ENCODE measurements around the gene PHACTR1.

Gene PHACTR1

DNA sequence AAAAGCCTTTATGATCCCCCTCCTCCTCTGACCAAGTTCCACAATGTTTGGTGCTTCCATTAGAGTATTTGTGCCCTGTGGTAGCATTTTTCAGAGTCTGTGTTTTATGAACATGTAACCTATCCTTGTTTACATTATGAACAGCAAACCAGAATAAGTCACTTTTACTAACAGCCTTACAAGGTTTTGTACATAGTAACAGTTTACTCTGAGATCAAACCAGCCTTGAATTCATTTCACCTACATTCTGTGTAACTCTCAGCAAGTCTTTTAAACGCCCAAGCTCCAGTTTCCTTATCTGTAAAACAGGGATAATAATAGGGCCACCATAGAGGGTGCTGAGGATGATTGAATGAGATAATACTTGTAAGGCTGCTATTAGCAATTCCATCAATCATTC, 175.0 kb downstream of the PHACTR1 start:
- Histone ChIP-seq H3K27ac (no peak overlapping the region), H3K4me1 (ENCODE audit: control insufficient read depth in 1 of 2, insufficient read depth in 1 of 2, low read depth in 1 of 2, low read length in 1 of 2) (no peaks in the 10 kb centered on the region), H3K9me3 (peaks cover 4% of the 10 kb centered on the region), H3K36me3 (no peaks in the 10 kb centered on the region), H3K4me3 (ENCODE audit: low read depth in 1 of 2, low read length in 1 of 2) (no peak overlapping the region), H3K27me3 (no peaks in the 10 kb centered on the region)
- TF ChIP-seq, protein P1, sequence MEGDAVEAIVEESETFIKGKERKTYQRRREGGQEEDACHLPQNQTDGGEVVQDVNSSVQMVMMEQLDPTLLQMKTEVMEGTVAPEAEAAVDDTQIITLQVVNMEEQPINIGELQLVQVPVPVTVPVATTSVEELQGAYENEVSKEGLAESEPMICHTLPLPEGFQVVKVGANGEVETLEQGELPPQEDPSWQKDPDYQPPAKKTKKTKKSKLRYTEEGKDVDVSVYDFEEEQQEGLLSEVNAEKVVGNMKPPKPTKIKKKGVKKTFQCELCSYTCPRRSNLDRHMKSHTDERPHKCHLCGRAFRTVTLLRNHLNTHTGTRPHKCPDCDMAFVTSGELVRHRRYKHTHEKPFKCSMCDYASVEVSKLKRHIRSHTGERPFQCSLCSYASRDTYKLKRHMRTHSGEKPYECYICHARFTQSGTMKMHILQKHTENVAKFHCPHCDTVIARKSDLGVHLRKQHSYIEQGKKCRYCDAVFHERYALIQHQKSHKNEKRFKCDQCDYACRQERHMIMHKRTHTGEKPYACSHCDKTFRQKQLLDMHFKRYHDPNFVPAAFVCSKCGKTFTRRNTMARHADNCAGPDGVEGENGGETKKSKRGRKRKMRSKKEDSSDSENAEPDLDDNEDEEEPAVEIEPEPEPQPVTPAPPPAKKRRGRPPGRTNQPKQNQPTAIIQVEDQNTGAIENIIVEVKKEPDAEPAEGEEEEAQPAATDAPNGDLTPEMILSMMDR (IDR thresholded peaks at IDR 0.05), result no peak

DNA sequence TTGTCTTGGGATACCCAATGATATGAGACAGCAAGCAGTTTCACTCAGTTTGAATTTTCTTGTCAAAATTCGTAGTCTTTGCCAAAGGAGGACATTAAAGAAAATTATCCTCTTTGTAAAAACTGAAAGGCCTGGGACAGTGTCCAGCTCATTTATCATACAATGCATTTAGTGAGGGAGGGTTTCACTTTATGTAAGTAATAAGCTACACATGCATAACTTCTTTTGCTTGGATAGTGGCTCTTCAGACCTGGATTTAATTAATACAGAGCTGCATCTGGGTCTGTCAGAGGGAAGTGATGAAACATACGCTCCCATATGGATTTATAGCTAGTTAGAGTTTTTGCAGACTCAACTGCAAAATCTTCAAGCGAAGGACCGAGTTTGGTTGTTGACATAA, 175.6 kb downstream of the PHACTR1 start:
- Histone ChIP-seq H3K27me3 (no peaks in the 10 kb centered on the region), H3K27ac (no peak overlapping the region), H3K9me3 (peaks cover 4% of the 10 kb centered on the region), H3K4me1 (ENCODE audit: control insufficient read depth in 1 of 2, insufficient read depth in 1 of 2, low read depth in 1 of 2, low read length in 1 of 2) (no peaks in the 10 kb centered on the region), H3K36me3 (no peaks in the 10 kb centered on the region), H3K4me3 (ENCODE audit: low read depth in 1 of 2, low read length in 1 of 2) (no peak overlapping the region)
- TF ChIP-seq, protein P1 (IDR thresholded peaks at IDR 0.05), result no peak

DNA sequence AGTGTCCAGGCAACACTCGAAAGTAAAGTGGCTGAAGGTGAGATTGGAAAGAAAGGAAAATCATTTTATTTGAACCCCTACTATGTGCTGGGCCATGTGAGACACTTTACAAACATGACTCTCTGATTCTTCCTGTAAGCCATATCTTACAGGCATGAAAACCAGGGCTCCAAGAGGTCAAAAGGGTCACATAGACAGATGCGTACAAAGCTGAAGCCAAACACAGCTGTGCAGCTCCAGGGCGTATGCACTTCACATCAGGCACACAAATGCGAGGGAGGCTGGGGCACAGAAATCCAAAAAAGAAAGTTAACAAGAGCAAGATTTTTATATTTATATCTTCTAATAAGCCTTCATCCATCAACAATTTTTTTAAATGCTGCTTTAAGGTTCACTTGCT, 176.5 kb downstream of the PHACTR1 start:
- TF ChIP-seq, protein P1 (IDR thresholded peaks at IDR 0.05), result no peak
- H3K9me3 ChIP-seq, result peaks cover 4% of the 10 kb centered on the region
- no peak overlapping the region for H3K27ac ChIP-seq

DNA sequence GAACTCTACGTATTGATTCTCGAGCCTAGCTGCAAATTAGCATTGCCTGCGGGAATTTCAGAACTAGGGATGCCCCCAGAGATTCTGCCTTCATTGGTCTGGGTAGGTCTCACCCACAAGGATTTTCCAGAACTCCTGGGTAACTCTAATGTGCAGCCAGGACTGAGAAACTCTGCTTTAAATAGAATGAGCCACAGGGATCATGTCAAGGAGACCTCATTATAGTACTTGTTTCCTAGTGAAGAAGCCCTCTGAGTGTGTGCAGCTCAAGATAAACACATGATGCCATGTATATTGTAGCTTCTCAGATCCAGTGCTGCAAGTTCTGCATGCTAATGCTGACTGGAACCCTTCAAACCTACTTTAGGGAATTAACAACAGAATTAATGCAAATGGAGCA, 179.2 kb downstream of the PHACTR1 start:
- H3K4me1 ChIP-seq (ENCODE audit: control insufficient read depth in 1 of 2, insufficient read depth in 1 of 2, low read depth in 1 of 2, low read length in 1 of 2), result no peaks in the 10 kb centered on the region
- TF ChIP-seq, protein P1 (IDR thresholded peaks at IDR 0.05), result no peak
- no peak overlapping the region for H3K4me3 ChIP-seq (ENCODE audit: low read depth in 1 of 2, low read length in 1 of 2)
- H3K27ac ChIP-seq, result no peak overlapping the region
- H3K9me3 ChIP-seq, result peaks cover 4% of the 10 kb centered on the region
- H3K27me3 ChIP-seq, result no peaks in the 10 kb centered on the region
- H3K36me3 ChIP-seq, result no peaks in the 10 kb centered on the region

More for the DNA sequence above, 176.5 kb downstream of the PHACTR1 start:
- H3K4me3 ChIP-seq (ENCODE audit: low read depth in 1 of 2, low read length in 1 of 2), result no peak overlapping the region
- H3K27me3 ChIP-seq, result no peaks in the 10 kb centered on the region
- no peaks in the 10 kb centered on the region for H3K4me1 ChIP-seq (ENCODE audit: control insufficient read depth in 1 of 2, insufficient read depth in 1 of 2, low read depth in 1 of 2, low read length in 1 of 2)
- no peaks in the 10 kb centered on the region for H3K36me3 ChIP-seq

DNA sequence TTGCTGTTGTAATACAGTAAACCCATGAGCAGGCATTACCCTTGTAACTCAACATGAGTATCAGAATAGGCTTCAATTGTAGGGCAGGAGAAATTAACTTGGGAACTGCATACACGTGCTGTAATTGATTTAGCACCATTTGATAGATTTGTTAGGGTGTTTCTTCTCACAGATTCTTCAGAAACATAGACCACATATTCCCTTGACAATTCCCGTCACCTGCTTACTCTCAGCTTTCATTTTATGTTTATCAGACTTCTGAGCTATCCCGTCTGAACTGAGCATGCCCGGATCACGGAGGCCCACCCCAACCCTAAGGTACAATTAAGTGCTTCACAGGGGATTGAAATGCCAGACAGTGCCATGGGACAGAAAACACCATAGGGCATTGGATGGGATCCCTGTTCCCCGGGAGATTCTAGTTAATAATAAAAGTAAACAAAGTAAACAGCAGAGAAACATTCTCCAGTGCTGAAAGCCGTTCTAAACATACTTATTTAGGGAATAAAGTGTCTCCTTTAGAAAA, 179.7 kb downstream of the PHACTR1 start:
- TF ChIP-seq, protein P1 (IDR thresholded peaks at IDR 0.05), result no peak
- Histone ChIP-seq H3K27ac (no peak overlapping the region), H3K4me3 (ENCODE audit: low read depth in 1 of 2, low read length in 1 of 2) (no peak overlapping the region), H3K36me3 (no peaks in the 10 kb centered on the region), H3K4me1 (ENCODE audit: control insufficient read depth in 1 of 2, insufficient read depth in 1 of 2, low read depth in 1 of 2, low read length in 1 of 2) (no peaks in the 10 kb centered on the region), H3K9me3 (peaks cover 4% of the 10 kb centered on the region), H3K27me3 (no peaks in the 10 kb centered on the region)

DNA sequence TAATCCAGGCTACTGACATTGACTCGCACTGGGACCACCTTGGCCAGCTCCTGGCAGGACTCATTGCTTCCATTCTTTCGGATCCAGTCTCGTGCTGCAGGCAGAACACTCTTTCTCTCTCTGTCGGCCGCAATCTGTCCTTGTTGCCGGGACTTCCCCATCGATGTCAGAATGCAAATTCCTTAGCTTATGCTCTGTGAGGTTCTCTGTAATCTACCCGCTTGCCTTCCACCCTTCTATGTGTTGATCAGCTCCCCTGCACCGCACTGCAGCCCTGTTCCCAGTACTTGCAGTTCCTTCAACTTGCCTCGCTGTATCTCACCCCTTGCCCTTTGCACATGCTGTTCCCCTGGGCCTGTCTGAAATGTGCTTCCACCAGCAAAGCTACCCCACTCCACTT, 182.0 kb downstream of the PHACTR1 start:
- H3K27ac ChIP-seq, result no peak overlapping the region
- H3K4me3 ChIP-seq (ENCODE audit: low read depth in 1 of 2, low read length in 1 of 2), result no peak overlapping the region
- no peaks in the 10 kb centered on the region for H3K4me1 ChIP-seq (ENCODE audit: control insufficient read depth in 1 of 2, insufficient read depth in 1 of 2, low read depth in 1 of 2, low read length in 1 of 2)
- no peaks in the 10 kb centered on the region for H3K27me3 ChIP-seq
- H3K36me3 ChIP-seq, result no peaks in the 10 kb centered on the region
- TF ChIP-seq, protein P1 (IDR thresholded peaks at IDR 0.05), result no peak
- no peaks in the 10 kb centered on the region for H3K9me3 ChIP-seq
